DMS153 (cell line): Measurements from ENCODE around the gene NPRL2.
A peak's percentile ranks its signal among the peaks of the same experiment; 100 is the strongest.

Source experiments
- DNase-seq: peaks from one replicate; lab custom pipeline; 2025; lab: John Stamatoyannopoulos, UW

The NPRL2 gene

GRCh38 chr3:50373146-50374051, 22.8 kb upstream of the NPRL2 start:
- no peak for DNase-seq

- DNase-seq, result no peak
Measured at GRCh38 chr3:50372349-50372748, 21.8 kb upstream of the NPRL2 start.

DNA sequence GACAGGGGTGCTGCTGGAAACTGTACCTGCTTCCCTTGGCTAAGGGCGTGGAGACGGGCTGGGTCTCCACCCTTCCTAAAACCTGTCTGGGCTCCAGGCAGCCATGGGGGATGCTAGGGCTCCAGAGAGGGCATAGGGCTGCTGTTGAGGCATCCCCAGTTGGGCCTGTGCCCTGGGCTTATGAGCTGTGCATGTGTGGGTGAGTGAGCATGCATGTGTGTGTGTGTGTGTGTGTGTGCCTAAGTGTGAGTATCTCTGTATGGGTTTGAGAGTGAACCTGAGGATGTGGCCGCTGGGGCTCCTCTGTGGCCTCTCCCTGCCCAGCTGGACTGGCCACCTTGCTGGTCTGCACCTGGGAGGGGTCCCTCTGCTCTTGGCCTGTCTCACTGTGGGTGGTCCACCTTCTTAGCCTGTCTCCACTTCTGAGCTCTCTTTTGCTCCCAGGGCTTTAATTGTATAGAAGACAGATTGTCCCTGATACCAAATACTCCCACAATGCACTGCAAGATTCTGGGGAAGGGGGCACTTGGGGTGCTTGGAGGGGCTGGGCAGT, 20.6 kb upstream of the NPRL2 start:
- DNase-seq, result no peak

DNA sequence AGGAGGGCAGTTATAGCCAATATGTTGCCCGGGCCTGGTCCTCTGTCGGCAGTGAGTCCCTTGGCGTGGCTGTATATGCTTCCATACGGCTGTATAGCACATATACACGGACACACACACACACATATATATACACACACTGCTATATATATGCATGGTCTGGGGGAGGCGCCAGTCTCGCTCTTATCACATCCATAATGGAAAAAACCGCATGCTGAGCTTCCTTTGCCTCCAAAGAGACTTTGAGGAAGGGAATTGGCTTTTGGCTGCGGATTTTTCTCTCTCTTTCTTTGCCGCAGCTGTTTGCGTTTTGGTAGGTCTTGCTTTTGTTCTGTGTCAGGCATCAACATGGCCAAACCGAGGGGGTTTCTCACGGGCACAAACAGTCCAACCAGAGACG, 20.0 kb upstream of the NPRL2 start:
- peak; percentile 29 for DNase-seq

DNA sequence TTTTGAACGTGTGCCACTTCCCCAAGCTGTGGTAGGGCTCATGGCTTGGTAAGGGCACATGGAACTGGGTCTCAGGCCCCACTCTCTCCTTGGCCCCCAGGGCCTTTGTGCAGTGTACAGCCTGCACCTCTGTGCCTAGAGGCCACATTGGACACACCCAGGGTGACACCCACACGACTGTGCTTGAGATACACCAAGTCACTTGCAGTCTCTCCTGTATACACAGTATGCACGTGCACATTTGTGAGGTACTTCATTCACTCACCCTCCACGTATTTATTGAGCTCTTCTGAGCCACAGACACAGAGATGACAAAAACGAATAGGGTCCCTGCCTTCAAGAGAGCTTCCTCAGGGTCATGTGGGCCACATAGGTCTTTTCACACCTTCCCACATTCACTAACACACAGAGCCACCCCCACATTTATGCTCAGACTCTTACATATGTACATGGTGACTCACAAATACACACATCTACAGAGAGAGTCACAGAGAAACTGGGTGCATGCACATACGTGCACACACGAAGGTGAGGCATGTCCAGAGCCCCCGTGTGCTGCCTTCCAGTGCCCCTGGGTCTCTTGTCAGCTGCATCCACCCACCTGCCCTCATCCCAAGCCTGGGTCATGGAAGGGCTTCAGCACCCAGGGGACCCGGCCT, 18.6 kb upstream of the NPRL2 start:
- DNase-seq, result no peak

- DNase-seq, result no peak
Measured at GRCh38 chr3:50365842-50366220, 15.3 kb upstream of the NPRL2 start.

DNA sequence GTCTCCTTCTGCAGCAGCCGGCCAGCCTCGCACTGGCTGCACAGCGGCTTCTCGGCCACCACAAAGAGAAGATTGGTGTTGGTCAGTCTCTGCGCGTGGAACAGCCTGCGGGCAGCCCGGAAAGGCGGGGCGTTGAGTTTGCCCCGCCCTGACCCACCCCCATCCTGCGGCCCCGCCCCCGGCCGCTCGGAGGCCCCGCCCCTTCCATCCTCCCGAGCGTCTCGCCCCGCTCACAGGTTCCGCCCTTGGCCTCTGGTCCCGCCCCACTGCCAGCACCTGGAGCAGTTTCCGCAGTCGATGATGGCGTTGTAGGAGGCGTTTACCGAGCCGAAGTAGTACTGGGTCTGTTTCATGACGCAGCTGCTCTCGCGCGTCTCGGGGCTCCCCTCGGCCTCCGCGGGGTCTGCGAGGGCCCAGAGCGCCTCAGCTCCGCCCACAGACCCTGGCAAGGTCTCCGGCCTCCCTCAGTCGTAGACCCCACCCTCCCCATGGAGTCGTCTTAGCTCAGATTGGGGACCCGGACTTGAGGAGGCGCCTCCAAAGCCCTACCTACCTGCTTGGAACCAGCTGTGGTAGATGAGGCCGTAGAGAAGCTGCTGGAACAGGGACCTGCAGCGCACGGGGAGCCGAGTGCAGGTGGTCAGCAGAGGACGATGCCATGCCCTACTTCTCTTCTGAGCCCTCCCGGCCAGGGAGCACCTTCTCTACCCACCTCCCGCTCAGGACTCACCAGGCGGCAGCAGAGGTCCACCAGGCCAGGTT, 14.7 kb upstream of the NPRL2 start:
- DNase-seq, result peak; percentile 38

DNA sequence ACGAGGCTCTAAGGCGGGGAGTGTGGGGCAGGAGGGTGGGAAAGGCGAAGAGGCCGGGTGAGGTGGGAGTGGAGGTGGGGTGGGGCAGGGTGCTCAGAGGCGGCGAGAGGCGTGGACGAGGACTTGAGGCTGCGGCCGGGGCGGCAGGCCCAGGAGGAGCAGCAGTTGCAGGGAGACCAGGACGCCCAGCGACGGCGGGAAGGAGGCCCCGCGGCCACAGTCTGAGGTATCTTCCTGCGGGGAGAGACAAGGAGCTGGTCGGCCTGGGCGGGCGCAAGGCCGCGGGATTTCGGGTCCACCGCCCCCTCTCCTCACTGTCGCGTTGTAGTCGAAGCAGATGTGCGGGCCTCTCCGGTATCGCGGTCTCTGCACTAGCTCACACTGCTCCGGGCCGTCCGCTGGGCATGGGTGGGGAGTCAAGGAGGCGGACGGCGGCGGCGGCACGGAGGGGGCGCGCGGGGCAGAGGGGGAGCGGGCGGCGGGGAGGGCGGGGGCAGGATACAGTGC, 14.1 kb upstream of the NPRL2 start:
- DNase-seq, result no peak

DNA sequence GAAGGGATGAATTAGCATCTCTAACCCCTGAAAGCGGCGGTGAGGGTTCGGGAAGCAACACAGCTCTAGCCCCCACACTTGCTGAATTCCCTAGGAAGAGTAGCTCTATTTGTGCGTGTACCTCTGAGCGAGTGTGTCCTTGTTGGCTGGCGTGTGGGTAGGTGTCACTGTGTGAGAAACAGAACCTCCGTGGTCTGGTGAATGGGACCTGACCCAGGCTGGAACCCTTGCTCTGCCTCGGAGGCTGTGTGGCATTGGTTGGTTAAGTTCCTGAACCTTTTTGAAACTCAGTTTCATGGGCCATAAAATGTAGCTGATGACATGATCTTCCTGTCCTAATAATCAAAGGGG, 9.2 kb upstream of the NPRL2 start:
- DNase-seq, result no peak

DNA sequence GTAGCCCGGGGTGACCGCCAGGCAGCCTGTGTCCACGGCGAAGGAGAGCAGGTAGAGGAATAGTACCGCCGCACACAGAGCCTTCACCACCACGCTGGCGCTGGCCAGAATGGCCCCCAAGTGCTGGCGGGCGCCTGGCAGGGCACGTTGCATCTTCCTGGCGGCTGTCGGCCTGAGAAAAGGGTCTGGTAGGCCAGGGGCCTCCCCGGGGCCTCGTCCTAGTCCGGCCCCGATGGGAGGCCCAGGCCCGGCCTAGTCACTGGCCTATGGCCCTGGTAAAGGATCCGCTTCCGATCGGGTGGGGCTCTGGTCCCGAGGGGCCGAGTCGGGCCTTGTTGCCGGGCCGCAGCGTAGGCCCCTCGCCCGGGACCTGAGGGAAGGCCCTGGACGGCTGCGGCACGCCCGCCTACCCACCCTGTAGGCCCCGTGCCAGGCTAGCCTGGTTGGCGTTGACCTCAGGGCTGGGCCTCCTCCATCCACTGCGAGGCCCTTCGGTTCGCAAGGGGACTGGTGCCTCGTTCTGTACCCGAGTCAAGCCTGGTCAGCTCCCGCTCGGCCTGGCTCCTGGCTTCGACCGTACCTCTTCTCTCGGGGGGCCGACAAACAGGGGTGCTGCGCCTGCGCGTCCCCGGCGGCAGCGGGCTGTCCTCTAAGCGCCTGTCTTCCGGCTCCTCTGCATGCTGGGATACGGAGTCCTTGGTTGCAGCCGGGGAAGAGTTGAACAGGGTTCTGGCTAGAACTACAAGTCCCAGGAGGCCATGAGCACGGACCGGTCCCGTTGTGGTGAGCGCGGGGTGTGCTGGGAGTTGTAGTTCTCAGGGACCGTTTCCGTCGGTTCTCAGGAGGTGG, 8.6 kb upstream of the NPRL2 start, which contains the start of gene TMEM115:
TMEM115 (minus strand) TSS at position 611 of the 849 bp plus-strand sequence; CDS start at position 153, 458 bp downstream.
- peak; percentile 87 for DNase-seq

GRCh38 chr3:50358355-50358910, 7.9 kb upstream of the NPRL2 start:
- no peak for DNase-seq

DNA sequence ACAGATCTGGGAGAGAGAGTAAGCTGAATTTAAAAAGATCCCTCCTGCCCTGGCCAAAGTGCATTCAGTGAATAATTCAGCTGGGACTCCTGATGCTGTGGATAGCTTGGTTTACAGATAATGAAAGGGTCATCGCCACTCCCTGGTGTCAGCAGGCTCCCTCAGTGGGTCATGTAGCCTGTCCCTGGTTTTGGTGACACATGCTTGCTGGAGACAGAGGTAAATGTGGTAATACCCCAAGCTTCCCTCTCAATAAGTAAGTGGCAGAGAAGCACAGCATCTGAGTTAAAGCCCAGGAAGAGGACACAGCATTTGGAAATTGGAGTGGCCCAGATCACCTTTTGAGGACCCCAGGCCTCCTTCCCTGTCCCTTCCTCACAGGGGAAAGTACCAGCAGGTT, 6.9 kb upstream of the NPRL2 start:
- no peak for DNase-seq

DNA sequence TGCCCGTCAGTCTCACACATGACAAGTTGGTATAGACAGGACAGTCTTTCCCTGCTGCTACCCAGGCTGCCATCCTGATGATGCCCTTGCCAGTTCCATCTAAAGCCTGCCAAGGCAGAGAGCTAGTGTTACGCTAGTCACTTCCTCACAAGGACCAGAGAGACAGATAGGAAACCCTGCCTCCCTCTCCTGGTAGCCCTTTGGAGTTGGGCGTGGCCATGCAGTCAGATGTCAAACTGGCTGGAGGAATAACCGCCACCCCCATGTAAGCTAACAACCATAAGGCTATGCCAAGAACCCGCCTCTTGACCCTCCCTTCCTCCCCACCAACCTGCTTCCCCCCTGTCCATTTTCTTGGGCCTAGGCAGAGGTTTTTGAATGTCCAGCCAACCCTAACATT, 6.0 kb upstream of the NPRL2 start:
- no peak for DNase-seq

GRCh38 chr3:50355829-50356552, 5.4 kb upstream of the NPRL2 start:
- no peak for DNase-seq

DNA sequence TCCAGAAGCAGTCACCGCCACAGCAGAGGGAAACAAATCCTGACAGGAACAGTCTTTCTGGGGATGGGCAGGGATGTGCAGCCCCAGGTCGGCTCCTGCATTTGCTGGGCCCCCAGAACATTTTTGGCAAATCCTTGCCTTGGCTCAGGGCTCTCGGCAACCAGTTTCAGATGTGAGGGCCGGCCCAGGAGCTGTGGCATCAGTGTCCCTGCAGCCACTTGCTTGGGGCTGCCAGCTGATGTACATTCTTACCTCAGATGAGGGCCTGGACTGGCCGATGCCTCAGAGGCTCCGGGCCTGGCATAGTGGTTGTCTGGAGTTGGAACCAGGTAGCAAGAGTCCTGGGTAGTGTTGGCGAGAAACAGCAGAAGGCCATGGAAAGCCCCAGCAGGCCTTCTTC, 4.3 kb upstream of the NPRL2 start:
- no peak for DNase-seq

DNA sequence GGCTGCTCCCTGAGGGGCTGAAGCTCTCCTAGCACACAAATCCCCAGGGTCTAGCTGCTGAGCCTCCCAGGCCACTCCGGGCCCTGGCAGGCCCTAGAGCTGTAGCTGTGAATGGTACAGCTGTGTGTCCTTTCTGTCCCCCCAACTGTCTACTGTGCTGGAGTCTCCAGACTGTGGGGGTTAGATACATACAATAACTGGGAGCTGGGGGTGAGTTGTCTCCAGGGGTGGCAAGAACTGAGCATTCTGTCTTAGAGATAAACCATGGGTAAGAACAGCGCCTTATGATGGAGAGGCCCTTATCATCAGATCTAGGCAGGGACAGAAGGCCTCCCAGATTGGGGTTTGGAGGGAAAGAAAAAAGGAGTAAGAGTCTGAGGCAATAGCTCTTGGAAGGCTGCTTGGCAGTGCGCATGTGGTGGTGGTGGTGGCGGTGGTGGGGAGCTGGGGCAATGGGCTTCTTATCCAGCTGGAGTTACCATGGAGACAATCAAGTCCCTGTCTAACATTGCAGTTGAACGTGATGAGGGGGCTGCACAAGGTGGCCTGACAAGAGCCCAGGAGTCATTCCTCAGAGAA, 3.7 kb upstream of the NPRL2 start:
- no peak for DNase-seq

DNA sequence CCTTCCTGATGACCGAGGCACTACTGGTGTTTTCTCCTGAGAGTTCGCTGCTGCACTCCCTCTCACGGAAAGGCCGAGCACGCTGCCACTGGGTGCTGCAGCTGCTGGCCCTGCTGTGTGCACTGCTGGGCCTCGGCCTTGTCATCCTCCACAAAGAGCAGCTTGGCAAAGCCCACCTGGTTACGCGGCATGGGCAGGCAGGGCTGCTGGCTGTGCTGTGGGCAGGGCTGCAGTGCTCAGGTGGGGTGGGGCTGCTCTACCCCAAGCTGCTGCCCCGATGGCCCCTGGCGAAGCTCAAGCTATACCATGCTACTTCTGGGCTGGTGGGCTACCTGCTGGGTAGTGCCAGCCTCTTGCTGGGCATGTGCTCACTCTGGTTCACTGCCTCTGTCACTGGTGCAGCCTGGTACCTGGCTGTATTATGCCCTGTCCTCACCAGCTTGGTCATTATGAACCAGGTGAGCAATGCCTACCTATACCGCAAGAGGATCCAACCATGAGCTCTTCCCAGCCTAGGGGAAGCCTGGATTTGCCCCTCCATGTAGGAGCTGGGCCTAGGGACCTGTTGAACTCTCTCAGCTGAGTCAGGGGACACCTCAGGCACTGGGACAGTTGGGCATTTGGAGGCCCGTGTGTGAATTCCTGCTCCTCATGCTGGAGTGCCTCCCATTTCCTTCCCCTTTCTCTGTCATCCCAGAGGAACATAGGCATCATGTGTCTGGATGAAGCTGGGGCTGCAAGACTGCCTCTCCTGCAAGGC, 2.9 kb upstream of the NPRL2 start:
- DNase-seq, result no peak

DNA sequence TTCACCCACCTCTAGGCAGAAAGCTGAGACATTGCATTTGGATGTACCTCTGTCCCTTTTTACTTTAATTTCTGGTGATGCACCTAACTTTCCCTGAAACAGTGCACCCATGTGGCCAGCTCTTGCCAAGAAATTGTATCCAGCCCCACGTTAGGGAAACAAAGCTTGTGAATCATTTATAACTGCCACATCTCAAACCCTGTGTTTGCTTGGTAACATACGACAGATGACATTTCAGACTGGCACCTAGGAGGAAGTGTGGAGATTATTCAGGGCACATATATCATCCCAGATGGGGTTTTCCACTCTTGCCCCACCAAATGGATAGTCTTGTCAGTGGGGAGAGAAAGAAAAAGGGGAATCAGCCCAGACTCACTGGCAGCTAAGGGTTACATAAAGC, 2.2 kb upstream of the NPRL2 start:
- DNase-seq, result no peak

GRCh38 chr3:50351323-50351697, 735 bp upstream of the NPRL2 start:
- DNase-seq, result no peak
